HAP-1 (cell line): Measurements from ENCODE around the gene FGF14.

ENCODE experiments used
- DNase-seq, 2 experiments: peaks; one replicate each; pipeline ENCODE4 v3.0.0-alpha.2; 2016 to 2020; ENCODE audit warnings: low spot score in 2 of 2
- H3K27me3 ChIP-seq: fragments of 250-450 bp; sonication (Bioruptor Pico); 2 replicates; pipeline ENCODE4 v1.5.1; 2020; ENCODE audit warnings: low read depth, mild to moderate bottlenecking, moderate library complexity
- H3K36me3 ChIP-seq: fragments of 250-450 bp; sonication (Bioruptor Pico); replicated peaks from 2 replicates; pipeline ENCODE4 v1.5.1; 2020; ENCODE audit warnings: mild to moderate bottlenecking
- H3K4me1 ChIP-seq: fragments of 250-450 bp; sonication (Bioruptor Pico); 2 replicates; pipeline ENCODE4 v1.5.1; 2020; ENCODE audit warnings: mild to moderate bottlenecking
- H3K4me3 ChIP-seq: fragments of 250-450 bp; sonication (Bioruptor Pico); 2 replicates; pipeline ENCODE4 v1.5.1; 2020; ENCODE audit warnings: mild to moderate bottlenecking, moderate library complexity
- H3K9me3 ChIP-seq: fragments of 250-450 bp; sonication (Bioruptor Pico); 2 replicates; pipeline ENCODE4 v1.5.1; 2020; ENCODE audit warnings: mild to moderate bottlenecking, moderate library complexity
- in situ Hi-C: fragments of 300-500 bp; cut with MboI; formaldehyde crosslinking; loops from 3 replicates; pipeline ENCODE4 v1.14.3; 2020; ENCODE audit warnings: low sequenced_read_pairs, inconsistent platforms, mixed read lengths

The FGF14 gene

DNA sequence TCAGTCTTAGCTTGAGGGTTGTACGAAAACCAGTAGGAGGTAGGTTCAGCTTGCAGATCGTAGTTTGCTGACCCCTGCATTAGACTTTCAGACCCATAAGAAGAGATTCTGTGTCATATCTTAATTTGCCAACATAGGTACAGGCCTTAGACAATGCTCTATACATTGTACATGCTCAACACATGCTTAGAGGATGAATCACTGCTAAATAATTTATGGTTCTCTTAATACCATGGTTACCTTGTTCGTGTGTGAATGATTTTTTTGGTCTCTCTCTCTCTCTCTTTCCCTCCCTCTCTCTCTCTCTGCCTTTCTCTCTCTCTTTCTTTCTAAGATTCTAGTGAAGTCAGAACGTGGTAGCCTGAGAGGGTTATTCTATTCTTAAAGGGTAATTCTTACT is 112.2 kb downstream of the FGF14 start:
- H3K9me3 ChIP-seq: no peaks in the 10 kb centered on the region
- no peaks in the 10 kb centered on the region for H3K4me1 ChIP-seq
- DNase-seq: no peak
- no peak overlapping the region for H3K4me3 ChIP-seq
- H3K27me3 ChIP-seq: 0 out of 2 replicates have a peak, but pooled peaks cover 3% of the 10 kb centered on the region
- in situ Hi-C loops: no loop called here
- H3K36me3 ChIP-seq: no peaks in the 10 kb centered on the region

DNA sequence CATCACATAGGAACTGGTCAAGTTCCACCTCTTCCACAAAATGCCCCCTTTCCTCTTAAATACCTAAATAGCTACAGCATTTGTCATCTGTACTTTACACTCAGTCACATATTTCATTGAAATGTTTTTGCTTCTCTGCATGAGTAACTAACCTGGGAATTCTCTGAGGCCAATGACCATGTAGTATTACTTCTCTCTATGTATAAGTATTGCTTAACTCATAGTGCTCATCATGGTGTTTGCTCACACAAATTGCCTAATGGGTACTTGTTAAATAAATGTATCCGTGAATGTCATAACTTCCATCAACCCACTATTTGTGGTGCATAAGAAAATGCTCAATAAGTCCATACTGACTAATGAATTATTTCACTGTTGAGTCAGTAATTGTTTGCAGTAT is 115.5 kb downstream of the FGF14 start:
- Histone ChIP-seq H3K36me3 (no peaks in the 10 kb centered on the region), H3K27me3 (0 out of 2 replicates have a peak, but pooled peaks cover 3% of the 10 kb centered on the region), H3K4me3 (no peak overlapping the region), H3K4me1 (no peaks in the 10 kb centered on the region), H3K9me3 (no peaks in the 10 kb centered on the region)
- DNase-seq: no peak
- in situ Hi-C loops: no loop called here

DNA sequence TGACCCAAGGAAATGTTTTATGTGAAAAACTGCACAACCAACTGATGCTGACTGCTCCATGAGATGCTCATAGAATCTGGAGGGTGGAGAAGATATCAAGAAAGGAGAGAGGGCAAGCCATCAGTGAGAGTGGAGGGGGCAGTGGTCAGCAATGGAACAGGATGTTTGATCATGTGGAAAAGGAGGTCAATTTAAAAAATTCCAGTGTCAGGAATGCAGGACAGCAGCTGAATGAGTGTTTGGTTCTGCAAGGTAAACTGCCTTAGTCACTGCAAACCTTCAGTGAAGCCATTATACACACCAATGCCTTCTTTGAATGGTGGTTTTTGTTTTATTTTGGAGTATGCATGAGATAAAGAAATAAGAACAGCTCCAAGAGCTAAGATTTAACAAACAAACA is 121.5 kb downstream of the FGF14 start:
- H3K9me3 ChIP-seq: no peaks in the 10 kb centered on the region
- no peaks in the 10 kb centered on the region for H3K36me3 ChIP-seq
- no peak for DNase-seq
- no peak overlapping the region for H3K4me3 ChIP-seq
- no peaks in the 10 kb centered on the region for H3K4me1 ChIP-seq
- in situ Hi-C loops: no loop called here
- H3K27me3 ChIP-seq: no peaks in the 10 kb centered on the region; the same call in 1 of the 2 replicates

DNA sequence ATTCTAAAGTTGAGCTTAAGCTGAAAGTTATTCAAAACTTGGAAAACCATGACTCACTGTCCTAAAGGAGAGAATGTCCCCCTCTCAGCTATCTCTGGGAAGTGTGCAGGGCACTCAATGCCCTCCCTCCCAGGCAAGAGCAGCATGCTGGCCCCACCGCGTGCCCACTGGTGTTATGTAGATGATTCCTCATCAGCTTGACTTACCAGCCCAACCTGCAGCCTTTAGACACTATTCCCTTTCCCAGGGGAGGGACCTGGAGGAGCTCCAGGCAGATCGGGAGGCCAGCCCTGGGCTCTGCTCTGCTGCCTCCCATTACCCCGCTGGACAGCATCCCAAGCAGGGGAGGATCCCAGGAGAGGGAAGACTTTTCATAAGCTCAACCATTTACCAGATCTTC is 124.6 kb downstream of the FGF14 start:
- Histone ChIP-seq H3K27me3 (no peaks in the 10 kb centered on the region; the same call in 1 of the 2 replicates), H3K4me1 (no peaks in the 10 kb centered on the region), H3K9me3 (no peaks in the 10 kb centered on the region), H3K4me3 (no peak overlapping the region), H3K36me3 (no peaks in the 10 kb centered on the region)
- no peak for DNase-seq
- in situ Hi-C loops: no loop called here

DNA sequence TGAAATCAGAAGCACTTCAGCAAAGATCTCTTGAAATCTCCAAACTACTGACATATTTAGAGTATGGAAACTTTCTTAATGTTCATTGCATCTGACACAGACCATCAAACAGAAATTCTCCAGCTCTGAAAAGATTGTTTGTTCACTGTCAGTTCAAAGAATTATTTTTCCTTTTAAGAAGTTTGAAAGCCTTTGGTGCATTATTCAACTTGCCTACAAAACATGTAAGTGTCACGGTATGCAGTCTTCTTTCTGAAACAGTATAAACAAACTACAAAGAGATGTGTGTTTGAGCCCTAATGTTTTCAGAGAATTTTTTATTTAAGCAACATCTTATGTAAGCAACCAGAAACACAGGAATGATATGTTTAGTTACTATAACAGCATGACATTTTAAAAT is 125.4 kb downstream of the FGF14 start:
- Histone ChIP-seq H3K9me3 (no peaks in the 10 kb centered on the region), H3K27me3 (no peaks in the 10 kb centered on the region; the same call in 1 of the 2 replicates), H3K36me3 (no peaks in the 10 kb centered on the region), H3K4me1 (no peaks in the 10 kb centered on the region), H3K4me3 (no peak overlapping the region)
- no peak for DNase-seq
- in situ Hi-C loops: no loop called here

DNA sequence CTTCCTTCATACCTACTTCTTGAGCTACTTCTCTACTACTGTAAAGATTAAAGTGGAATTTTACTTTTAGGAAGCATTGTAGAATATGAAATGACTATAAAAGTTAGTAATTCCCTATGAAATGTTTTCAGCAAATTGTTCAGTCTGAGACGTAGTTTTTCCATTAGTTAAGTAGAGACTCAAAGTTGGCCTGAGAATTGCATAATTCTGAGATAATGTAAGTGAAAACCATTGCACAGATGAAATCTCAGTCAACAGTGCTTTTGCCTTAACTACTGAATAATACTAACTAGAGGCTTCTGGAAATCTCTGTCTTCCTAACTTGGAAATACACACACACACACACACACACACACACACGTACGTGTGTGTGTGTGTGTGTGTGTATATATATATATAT is 125.9 kb downstream of the FGF14 start:
- Histone ChIP-seq H3K4me3 (no peak overlapping the region), H3K9me3 (no peaks in the 10 kb centered on the region), H3K36me3 (no peaks in the 10 kb centered on the region), H3K4me1 (no peaks in the 10 kb centered on the region), H3K27me3 (no peaks in the 10 kb centered on the region; the same call in 1 of the 2 replicates)
- DNase-seq: no peak
- in situ Hi-C loops: no loop called here

DNA sequence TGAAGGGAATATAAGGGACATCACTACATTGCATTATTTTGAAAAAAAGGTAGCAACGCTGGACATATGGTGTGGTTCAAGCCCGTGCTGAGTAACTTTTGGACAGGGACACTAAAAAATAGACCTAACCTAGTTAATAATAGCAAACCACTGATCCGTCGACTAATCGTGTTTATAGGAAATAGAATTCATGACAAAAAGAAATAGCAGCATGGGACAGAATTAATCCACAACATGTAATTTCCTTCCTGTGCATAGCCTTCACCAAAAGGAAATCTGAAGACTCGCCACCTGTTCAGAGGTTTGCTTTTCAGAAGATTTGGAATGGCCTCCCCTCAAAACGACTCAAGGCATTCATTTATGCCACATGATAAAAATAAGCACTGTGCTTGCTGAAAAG is 128.7 kb downstream of the FGF14 start:
- H3K4me1 ChIP-seq: no peaks in the 10 kb centered on the region
- DNase-seq: no peak
- in situ Hi-C loops: no loop called here

DNA sequence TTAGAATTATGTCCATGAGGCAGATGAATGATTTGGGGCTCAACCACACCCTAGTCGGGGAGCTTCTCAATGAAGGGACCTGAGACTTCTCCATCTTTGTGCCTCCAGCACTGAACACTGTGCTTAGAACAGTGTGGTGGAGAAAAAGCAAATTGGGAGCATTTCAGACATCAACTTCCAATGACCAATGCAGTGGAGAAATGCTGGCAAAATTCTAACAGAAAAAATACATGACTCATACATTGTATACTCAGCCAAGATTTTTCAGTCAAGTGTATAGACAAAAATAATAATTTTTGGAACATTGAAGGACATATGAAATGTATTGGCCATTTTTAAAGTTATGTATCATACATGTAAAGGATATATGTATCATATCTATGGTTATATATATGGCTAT is 134.7 kb downstream of the FGF14 start:
- Histone ChIP-seq H3K36me3 (no peaks in the 10 kb centered on the region), H3K9me3 (no peaks in the 10 kb centered on the region), H3K4me1 (no peaks in the 10 kb centered on the region), H3K4me3 (no peak overlapping the region), H3K27me3 (peaks cover 4% of the 10 kb centered on the region; the same call in 1 of the 2 replicates)
- DNase-seq: no peak
- in situ Hi-C loops: no loop called here

More for the DNA sequence above, 128.7 kb downstream of the FGF14 start:
- Histone ChIP-seq H3K9me3 (no peaks in the 10 kb centered on the region), H3K36me3 (no peaks in the 10 kb centered on the region), H3K27me3 (no peaks in the 10 kb centered on the region; the same call in 1 of the 2 replicates), H3K4me3 (no peak overlapping the region)

DNA sequence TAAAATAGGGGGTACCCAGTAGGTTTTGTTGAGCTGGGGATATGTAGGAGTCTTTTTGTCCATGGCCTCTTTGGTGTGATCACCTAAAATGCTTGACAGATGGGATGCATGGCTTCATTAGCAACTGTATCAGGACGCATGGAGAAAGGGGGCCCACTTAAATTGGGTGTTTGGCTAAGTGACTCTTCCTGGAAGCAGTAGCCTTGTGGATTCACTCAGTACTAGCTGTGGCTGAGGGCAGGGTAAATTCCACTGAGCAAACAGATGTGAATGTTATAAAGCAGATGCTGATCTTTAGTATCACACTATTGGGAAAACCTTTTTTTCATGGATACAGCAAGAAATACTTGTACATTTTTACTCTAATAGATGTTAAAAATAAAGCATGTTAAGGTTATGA is 140.0 kb downstream of the FGF14 start:
- DNase-seq: no peak
- Histone ChIP-seq H3K9me3 (no peaks in the 10 kb centered on the region), H3K4me3 (no peak overlapping the region), H3K4me1 (no peaks in the 10 kb centered on the region), H3K36me3 (no peaks in the 10 kb centered on the region), H3K27me3 (peaks cover 2% of the 10 kb centered on the region; the same call in 1 of the 2 replicates)
- in situ Hi-C loops: no loop called here

DNA sequence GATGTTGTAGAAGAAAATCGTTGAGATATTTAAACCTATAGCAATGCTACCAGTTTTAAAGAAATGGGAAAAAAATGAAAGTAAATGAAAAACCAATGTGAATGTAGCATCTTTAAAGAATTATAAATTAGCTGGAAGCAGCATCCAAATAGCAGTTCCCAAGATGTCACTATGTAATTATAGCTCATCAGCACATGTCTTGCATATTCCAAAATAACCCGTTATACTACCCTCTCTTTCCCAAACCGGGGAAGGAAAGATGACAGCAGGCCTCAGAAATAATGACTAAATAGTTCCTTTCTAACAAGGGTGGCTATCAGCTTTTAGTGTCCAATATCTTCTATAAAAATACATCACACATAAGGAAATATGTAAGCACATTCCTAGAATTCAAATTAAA is 140.5 kb downstream of the FGF14 start:
- Histone ChIP-seq H3K27me3 (no peaks in the 10 kb centered on the region), H3K36me3 (no peaks in the 10 kb centered on the region), H3K9me3 (no peaks in the 10 kb centered on the region), H3K4me1 (no peaks in the 10 kb centered on the region), H3K4me3 (no peak overlapping the region)
- no peak for DNase-seq
- in situ Hi-C loops: no loop called here

DNA sequence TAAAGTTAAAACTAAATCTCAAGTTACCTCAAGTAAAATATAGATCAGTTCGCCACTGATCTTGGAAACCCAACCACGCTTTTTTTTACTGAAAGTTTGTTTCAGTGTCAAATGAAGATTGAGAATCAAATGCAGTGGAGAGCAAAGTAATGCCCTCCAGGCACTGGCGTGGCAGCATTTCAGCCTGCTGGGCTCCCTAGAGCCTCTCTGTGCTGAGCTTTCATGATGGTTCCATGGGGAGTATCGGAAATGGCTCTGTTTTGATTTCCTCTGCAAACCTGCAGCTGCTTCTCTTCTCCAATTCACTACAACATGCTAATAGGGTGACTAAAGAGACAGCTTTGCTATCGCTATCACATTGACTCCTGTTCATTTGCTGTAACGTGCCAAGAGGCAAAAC is 141.6 kb downstream of the FGF14 start:
- in situ Hi-C loops: no loop called here
- no peak for DNase-seq
- H3K27me3 ChIP-seq: no peaks in the 10 kb centered on the region
- H3K36me3 ChIP-seq: no peaks in the 10 kb centered on the region
- H3K4me1 ChIP-seq: no peaks in the 10 kb centered on the region
- no peak overlapping the region for H3K4me3 ChIP-seq
- no peaks in the 10 kb centered on the region for H3K9me3 ChIP-seq

DNA sequence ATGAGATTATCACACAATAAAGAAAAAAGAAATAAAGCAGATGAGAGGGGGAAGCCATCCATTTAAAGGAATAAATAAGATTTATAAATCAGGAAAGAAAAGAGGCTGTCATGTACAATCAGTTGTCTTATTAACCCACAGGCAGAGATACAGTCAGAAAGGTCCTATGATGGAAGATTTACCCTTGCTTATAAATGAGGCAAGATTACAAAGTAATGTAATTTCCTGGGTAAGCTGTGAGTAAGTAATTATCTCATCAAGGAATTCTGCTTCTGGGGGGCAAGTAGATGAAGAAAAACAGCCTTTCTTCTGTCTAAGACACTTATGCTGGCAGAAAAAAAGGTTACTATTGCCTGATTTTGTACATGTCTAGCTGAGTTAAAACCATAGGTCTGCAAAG is 146.4 kb downstream of the FGF14 start:
- DNase-seq: no peak
- in situ Hi-C loops: no loop called here
- H3K4me3 ChIP-seq: no peak overlapping the region
- no peaks in the 10 kb centered on the region for H3K36me3 ChIP-seq
- H3K27me3 ChIP-seq: no peaks in the 10 kb centered on the region
- no peaks in the 10 kb centered on the region for H3K9me3 ChIP-seq
- no peaks in the 10 kb centered on the region for H3K4me1 ChIP-seq

DNA sequence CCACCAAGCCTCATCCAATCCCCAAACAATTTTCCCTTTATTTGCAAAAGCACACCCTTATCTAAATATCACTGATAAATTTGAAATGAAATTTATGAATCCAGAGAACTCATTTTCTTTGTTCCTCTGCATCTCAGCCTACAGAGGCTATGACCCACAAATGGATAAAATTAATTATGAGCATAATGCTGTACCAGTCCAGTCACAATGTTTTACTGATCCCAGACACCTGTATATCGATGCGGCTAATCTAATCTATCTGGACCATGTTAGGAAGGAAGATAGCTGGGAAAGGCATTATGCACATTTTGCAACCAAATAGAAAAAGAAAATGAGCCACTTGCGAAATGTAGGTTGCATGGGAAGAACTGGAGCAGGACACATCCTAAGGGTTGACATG is 150.0 kb downstream of the FGF14 start:
- no peaks in the 10 kb centered on the region for H3K27me3 ChIP-seq
- no peaks in the 10 kb centered on the region for H3K36me3 ChIP-seq
- DNase-seq: no peak
- no peaks in the 10 kb centered on the region for H3K9me3 ChIP-seq
- in situ Hi-C loops: no loop called here
- no peaks in the 10 kb centered on the region for H3K4me1 ChIP-seq
- H3K4me3 ChIP-seq: no peak overlapping the region

DNA sequence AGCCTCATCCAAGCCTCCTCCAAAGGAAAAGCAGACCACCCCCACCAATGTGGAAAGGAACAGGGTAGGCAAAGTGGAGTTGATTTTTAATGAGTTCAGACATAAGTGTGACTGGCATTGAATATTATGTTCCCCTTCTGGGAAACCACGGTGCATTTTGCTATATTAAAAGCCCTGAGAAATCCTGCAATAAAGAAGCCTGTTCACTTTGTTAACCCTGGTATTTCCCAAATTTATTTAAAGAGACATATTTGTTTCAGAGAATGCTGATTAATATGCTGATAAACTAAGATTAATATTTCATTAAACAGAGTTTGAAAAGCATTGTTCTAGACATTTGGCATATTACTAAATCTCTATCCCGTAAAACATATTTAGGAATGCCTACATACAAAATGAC is 151.4 kb downstream of the FGF14 start:
- no peaks in the 10 kb centered on the region; the same call in 1 of the 2 replicates for H3K27me3 ChIP-seq
- H3K4me1 ChIP-seq: no peaks in the 10 kb centered on the region
- DNase-seq: no peak
- no peaks in the 10 kb centered on the region for H3K9me3 ChIP-seq
- H3K36me3 ChIP-seq: no peaks in the 10 kb centered on the region
- in situ Hi-C loops: no loop called here
- no peak overlapping the region for H3K4me3 ChIP-seq

DNA sequence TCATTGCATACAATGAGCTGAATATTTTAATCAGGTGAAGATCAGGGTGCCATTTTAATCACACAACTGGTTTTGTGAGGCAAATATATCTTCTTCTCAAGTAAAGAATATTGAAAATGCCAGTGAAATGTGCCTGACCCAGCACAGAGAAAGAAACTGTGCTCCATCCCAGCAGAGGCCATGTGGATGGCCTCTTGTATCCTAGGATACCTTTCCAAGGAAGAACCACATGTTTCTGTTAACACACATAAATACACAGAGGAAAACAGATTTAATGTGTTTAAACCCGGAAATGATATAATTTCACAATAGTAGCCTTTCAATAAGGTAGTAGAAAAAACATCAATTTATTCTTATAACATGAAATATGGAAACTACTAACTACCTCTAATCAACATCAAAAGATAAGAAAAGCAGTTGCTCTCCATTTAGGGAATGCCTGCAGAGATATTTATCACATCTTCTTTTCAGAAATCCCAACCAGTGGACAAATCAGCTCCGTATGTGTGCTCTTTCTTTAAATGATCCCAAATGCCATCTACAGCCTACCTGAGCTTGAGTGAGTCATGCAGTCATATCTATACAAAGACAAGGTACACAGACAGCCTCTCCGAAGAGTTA is 157.1 kb downstream of the FGF14 start:
- Histone ChIP-seq H3K4me3 (no peak overlapping the region), H3K27me3 (no peaks in the 10 kb centered on the region; the same call in 1 of the 2 replicates), H3K4me1 (no peaks in the 10 kb centered on the region), H3K9me3 (no peaks in the 10 kb centered on the region), H3K36me3 (no peaks in the 10 kb centered on the region)
- in situ Hi-C loops: no loop called here
- DNase-seq: no peak
